ENCODE results near the gene LYPD6.

Gene LYPD6

DNA sequence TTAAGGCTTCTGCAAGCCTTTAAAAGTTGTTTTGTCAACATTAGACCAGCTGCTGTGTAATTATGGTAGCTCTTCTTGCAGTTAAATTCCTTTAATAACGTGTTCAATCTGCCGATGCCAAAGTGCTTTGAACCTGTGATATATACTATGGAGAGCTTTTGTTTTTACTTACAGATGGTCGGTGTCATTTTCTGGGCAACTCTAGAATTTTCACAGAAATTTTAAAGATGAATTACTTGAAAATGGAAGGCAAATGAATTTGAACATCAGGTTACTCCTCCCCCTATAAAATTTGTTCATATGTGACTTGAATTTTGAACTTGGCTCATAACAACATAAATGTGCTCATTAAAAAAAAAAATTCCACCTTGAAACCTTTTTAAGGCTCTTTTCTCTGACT lies 23.0 kb downstream of the LYPD6 start:
- DNase-seq, result no peak

DNA sequence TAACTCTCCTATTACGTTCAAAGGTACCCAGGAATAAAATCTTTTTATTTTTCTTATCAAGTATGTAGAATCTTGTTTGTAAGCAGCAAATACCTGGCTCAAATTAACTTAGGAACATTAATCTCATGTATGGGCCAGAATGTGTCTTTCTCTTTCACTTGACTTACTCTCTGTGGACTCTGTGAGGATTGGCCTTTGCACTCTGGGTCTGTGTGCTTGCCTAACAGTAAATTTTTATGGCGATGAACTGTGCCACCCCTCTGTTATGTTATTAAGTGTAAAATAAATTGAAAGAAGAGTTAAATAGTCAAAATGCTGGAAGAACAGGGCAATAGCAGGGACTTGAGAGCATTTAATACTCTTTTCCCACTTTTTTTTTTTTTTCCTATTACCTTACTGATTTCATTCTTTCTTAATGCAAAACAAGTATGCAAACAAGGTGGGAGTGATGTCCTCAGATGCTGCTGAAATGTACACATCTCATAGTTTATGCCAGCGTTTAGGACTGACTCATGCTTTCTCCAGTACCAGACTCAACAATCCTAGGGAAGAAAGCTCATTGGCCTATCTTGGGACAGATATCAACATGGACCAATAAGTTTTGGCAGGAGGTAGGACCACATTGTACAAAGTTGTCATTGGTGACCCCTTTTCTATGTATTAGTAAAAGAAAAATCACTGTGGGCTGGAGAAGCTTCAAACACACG lies 25.5 kb downstream of the LYPD6 start:
- no peak for DNase-seq

DNA sequence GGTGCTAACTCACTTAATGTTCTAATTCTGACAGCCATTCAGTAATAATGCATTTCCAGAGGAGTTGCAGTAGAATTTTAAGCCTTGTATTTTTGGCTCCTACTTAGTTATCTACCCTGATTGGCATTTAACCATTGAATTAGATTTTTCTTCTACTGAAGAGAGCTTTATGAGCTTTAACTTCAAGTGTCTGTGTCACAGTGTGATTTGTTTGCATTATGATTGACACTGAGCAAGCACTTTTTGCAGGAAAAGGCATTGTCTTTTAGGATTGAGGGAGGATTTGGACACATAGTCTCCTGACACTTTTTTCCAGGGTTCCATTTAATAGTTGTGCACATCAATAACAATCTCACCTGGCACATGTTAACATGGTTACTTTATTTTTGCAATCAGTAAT lies 26.7 kb downstream of the LYPD6 start:
- no peak for DNase-seq

DNA sequence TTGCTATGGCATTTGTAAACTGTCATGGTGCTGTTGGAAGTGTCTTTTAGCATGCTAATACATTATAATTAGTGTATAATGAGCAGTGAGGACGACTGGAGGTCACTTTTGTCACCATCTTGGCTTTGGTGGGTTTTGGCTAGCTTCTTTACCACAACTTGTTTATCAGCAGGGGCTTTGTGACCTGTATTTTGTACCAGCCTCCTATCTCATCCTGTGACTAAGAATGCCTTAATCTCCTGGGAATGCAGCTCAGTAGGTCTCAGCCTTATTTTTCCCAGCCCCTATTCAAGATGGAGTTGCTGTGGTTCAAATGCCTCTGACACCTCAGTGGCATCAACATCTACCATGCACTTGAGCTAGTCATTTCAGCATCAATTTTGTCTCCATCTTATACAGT lies 29.7 kb downstream of the LYPD6 start:
- no peak for DNase-seq

DNA sequence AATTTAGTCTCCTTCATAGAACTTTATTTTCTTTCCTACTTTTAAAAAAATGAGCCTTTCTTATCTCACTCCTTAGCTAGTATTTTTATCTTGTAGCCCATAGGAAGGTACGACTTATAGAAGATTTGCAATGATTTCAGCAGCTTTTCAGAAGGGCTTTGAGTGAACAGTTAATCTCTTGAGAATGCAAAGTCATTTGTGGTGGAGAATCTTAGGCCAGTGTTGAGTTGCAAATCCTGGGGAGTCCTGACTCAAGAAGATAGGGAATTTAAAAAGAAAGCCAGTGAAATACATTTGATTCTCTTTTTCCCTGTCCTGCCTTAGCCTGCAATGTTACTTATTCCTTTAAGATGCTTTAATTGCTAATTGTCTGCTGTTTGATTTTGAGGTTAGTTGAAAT lies 33.6 kb downstream of the LYPD6 start:
- DNase-seq, result no peak

DNA sequence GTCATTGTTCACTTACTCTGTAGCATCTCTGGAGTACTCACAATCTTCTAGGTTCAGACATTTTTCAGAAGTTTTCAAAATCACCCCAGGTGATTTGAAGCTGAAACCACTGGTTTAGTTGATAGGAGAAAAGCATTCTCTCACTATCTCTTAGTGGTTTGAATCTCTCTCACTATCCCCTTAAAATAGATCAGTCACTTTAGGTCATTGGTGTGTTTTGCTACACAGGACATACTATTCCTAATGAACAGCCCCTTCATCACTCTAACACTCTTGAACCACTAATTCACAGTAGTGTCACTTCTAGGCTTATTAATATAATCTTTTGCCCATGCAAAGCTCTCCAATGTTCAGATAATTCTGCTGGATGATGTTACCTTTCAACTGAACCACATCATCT lies 34.5 kb downstream of the LYPD6 start:
- DNase-seq, result no peak

DNA sequence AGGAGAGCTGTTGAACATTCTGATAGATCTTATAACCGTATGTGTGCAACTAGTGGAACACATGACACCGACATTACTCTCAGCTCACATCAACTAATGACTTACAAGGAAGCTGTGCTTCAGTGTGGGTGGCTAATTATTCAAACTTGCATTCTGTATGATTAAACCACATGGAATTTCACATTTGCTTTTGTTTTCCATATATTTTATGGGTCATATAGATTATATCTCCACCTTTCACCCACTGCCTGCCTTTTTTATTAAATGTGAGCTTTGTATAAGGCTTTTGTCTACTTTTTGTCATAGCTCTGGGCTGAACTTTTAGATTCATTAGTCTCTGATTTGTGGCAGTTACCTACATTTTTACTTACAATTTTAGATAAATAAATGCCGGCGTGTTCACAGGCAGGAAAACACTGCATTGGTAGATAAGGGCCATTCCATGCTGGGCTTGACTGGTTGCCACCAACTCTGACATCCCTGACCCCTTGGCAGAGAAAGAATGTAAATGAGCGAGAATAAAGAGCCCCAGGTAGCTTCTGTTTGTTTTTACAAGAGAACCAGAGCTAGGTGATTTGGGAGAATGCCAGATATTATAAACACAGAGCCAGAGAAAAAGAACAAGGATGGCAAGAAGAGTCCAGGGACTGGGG lies 35.7 kb downstream of the LYPD6 start:
- DNase-seq, result no peak

DNA sequence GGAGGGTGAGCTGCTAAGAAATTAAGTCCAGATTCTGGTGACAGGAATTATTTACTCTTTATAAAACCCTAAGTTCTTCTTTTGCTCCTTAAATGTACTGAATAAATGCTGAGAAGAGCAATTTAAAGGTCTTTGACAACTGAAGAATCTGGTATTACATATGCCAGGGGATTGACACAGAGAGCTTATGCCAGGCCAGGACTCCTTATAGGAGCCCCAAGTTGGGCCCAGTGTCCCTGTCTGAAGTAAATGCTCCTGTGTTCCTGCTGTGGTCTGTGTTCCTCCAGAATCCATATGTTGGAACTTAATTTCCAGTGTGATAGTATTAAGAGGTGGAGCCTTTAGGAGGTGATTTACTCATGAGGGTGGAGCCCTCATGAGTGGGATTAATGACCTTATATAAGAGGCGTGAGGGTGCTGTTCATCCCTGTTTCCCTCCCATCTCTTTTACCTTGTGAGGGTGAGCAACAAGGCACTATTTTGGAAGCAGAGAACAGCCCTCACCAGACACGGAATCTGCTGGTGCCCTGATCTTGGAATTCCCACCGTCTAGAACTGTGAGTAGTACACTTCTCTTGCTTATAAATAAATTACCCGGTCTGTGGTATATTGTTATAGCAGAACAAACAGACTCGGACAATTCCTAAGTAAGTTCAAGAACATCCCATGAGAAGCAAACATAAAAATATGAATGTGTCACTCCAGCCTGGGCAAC lies 39.8 kb downstream of the LYPD6 start:
- DNase-seq, result no peak

DNA sequence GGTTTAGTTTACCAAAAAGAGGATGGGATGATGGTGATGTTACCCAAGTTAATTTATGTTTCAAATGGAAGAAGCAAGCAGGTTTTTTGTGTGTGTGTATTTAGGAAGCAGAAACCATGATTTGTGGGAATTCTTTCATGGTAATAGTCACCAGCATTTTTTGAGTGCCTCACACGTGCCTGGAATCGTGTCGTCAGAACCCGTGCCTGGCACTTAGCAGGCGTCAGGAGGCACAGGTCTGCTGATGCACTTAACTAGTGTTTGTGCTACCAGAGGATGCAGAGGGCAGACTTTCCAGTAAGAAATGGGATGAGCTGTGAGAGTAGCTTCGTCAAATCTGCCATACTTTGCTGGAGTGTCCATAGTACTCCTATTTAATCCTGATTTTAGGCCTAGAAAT lies 41.1 kb downstream of the LYPD6 start:
- no peak for DNase-seq

DNA sequence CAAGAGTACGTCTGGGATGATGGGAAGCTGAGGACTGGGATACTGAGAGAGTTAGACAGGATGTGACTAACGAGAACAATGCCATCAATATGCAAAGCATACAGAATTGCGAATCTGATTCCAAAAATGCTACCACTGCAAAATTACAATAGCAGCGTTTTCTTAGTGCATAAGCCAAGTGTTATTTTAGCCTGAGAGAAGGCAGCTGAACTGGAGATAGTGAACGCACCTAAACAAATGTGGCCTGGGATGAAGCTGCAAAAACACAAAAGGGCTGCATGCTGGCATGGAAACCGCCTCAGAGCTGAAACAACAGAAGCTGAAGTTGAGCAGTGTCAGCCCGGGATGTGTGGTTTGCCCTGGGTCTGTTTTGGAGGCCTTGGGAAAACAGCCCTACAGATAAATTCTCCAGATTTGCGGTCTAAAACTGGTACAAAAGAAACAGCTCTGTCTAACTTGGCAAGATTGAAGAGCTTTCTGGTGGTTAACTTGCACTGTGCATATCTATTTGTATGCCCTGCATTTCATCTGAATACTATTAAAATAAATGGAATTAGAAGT lies 45.5 kb downstream of the LYPD6 start:
- DNase-seq, result no peak

DNA sequence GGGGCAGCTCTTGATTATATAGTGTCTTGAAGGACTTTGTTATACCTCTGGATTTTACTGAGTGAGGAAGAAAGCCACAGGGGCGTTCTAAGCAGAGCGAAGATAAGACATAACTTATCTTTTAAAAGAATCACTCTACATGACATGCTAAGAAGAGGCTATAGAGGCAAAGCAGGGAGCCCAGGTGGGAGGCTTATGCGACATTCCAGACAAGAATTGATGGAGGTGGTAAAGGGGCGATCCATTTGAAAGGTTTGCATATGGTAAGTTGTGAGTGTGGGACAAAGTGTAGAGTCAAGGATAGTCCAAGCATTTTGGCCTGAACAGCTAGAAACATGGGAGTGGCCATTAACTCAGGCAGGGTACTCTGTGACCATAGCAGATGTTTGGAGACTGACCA lies 49.8 kb downstream of the LYPD6 start:
- no peak for DNase-seq

DNA sequence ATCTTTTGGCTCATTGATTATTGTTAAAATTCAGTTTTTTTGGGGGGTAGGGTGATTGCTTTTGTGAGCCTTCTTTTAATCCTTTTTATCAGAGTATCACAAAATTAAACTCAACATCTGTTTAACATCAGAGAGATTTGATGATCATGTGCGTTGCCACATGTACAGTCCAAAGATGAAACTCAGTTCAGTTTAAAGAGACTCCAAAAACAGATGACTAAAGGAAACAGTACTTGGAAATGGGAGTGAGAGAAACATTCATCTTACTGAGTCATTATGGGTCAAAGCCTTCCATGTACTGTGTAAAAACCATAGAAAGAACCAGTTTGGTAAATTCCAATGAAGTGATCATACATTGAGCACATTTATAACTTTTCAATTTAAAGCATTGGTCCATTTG lies 53.0 kb downstream of the LYPD6 start:
- DNase-seq, result no peak

DNA sequence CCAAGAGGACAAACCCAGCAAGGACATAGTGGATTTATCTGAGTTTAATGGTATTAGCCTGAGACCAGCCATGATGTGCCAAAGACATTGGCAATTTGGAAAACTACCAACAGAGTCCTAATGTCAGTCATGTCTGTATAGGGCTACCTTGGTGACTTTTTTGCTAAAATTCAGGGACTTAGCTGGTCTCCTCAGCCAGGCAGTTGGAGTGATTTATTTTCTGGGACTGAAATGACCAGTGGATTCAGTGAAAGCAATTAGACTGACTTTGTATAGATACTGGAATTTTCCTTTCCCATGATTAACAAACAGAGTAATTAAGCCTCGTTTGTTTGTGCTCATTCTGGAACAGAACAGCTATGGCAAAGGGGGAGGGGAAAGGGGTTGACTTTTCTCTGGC lies 55.0 kb downstream of the LYPD6 start:
- no peak for DNase-seq

DNA sequence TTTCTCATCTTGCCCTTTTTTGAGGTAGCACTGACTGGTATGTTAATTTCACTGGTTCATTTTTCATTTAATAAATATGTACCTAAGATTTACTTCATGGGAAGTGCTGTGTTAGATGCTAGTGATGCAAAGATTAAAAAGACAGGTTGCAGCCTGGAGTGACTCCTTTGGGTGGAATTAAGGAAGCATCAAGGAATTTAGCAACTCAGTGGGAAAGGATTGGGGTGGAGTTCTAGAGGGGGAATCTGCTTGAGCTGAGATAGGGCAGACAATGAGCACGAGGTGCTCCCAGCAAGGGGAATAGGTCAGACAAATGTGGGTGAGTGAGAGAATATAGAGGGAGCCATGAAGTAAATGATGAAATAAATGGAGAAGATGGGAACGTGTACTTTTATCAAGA lies 57.0 kb downstream of the LYPD6 start:
- DNase-seq, result no peak

DNA sequence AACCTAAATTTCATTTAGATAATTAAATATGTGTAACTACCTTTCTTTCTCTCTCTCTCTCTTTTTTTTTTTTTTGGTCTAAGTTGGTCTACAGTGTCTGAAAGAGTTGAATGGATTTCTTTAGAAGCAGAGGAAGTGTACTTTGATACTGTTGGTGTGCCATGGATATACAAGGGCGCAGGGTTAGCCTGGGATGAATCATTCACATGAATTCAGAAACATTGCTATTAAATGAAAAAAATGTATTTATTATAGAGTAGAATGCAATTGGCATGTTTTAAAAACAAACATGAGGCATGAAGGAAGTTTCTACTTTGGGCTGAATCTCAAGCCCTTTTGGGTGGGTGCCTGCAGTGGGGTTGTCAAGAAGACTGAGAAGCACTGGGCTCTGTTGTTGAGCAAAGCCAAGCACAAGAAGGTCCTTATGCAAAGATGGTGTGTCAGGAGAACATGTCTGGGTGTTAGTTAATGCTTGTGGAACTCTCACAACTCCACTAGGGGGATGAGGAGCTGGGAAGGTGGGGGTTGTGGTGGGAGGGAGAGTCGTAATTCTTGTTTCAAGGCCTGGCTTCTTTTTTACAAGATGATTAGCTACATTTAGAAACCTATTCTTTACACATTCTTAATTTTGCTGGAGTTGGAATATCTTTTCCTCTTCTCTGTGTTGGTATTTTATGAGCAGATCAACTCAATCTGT lies 57.9 kb downstream of the LYPD6 start:
- no peak for DNase-seq

DNA sequence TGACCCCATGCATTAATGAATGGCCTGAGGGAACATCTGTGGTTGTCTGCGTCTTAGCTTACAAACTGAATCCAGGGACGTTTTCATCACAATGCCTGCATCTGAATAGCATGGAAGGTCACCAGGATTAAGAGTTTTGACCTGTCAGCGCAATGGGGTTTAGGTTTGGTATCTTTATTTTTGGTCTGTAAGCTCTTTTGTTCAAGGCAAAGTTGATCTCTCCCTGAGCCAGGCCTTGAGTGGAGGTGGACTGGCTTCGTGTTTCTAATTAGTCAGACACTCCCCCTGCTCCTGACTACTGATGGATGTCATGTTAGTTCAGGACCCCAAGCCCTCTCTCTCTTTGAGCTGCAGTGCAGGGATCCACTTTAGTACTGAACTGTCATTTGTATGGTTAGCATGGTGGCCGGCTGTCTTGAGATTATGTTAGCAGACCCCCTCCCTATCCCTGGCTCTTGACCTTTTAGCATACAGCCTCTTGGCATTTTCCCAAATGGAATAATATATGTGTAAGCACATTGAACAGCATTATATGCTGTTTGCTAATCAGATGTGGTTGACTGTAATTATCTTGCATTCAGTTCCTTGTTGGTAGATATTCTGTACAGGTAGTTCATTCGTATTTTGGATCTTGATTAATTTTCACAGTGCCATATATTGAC lies 59.2 kb downstream of the LYPD6 start:
- no peak for DNase-seq

DNA sequence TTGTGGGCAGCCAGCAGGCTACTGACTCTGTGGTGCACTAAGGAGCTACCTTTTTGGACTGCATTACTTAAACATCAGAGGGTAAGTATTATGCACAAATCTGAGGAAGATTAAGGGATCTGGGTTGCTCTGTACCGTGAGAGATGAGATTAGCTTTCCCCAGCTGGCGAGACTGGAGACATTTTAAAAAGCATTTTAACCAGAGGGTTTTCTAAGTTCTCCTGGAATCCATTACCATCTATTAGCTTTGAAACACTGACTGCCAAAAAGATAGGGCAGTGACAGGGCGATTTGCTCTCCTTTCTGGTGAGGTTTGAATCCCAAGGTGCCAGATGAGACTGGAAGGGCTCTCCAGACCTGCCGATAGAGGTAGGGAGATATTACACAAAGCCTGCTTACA lies 63.2 kb downstream of the LYPD6 start:
- DNase-seq, result no peak

DNA sequence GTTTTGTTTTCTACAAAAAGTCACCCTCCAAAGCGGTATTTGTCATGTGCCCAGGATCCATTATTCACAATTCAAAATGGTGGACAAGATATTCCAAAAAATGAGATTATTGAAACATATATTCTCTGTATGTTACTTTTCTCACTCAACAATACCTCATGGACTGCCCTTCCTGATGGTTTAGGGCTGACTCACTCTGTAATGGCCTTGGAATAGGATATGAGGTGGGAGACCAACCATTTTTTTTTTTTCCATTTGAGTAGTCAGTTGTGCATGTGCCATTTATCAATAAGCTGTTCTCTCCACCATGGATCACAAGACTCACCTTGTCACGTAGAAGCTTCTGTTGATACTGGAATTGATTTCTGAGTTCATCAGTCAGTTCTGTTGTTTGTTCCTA lies 64.5 kb downstream of the LYPD6 start:
- no peak for DNase-seq

DNA sequence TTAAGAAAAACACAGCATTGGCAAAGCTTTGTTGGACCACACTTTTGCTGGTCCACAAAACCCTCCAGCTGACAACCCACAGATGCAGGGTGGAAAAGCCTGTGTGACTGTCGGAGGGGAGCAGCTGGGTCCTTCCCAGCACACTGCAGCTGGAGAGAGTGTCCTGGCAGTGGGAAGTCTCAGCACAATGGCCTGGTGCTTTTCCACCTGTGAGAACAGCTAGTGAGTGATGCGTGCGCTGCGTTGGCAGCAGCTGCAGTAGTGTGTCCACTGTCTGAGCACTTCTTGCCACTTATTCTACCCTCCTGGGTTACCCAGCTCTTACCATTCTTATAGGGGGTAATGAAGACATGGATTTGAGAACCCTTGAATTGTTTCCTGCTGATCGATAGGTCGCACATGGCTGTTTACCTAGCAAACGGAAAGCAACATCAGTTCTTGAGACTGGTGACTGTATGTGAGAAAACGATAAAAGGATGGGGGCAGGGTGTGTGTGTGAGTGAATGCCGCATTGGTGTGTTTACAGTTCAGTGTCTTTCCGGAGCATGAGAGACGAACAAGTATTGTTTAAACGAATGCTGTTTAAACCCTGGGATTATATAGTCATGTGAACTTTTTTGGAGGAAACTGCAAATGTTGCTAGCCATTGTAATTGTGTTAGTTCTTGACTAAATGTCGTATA lies 69.7 kb downstream of the LYPD6 start:
- no peak for DNase-seq

DNA sequence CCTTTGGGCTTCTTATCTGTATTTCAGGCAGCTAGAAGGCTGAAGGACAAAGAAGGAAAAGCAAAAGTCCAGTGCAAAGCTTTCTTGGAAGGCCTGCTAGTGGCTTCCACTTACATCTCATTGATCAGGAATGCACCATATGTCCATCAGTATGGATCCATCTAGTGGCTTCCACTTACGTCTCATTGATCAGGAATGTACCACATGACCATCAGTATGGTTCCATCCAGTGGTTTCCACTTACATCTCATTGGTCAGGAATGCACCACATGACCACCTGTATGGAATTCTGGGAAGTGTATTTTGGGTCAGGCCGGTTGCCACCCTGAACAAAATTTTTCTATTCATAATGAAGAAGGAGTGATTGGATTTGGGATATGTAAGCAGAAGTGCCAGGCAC lies 70.6 kb downstream of the LYPD6 start:
- DNase-seq, result no peak

DNA sequence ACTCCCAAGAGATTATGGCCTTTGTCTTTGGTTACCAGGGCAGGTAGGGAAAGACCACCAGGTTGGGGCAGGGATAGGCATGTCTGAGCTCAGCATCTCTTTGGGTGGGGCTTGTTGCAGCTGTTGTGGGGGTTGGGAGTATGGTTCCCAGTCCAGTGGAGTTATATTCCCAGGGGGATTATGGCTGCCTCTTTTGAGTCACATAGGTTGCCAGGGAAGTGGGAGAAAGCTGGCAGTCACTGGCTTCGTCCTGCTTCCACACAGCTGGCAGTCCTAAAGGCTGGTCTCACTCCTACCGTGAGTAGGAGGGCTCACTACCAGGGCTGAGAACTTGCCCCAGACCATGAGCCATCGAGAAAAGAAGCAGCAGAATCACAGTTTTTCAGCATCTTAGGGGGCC lies 79.1 kb downstream of the LYPD6 start:
- DNase-seq, result no peak
